Globus pallidus (tissue), 1 donor: ENCODE measurements around the gene CDIPT.

Source experiments
- DNase-seq: peaks from one replicate; pipeline ENCODE4 v3.0.0-alpha.2; 2015; ENCODE audit warnings: low spot score

The CDIPT gene

DNA sequence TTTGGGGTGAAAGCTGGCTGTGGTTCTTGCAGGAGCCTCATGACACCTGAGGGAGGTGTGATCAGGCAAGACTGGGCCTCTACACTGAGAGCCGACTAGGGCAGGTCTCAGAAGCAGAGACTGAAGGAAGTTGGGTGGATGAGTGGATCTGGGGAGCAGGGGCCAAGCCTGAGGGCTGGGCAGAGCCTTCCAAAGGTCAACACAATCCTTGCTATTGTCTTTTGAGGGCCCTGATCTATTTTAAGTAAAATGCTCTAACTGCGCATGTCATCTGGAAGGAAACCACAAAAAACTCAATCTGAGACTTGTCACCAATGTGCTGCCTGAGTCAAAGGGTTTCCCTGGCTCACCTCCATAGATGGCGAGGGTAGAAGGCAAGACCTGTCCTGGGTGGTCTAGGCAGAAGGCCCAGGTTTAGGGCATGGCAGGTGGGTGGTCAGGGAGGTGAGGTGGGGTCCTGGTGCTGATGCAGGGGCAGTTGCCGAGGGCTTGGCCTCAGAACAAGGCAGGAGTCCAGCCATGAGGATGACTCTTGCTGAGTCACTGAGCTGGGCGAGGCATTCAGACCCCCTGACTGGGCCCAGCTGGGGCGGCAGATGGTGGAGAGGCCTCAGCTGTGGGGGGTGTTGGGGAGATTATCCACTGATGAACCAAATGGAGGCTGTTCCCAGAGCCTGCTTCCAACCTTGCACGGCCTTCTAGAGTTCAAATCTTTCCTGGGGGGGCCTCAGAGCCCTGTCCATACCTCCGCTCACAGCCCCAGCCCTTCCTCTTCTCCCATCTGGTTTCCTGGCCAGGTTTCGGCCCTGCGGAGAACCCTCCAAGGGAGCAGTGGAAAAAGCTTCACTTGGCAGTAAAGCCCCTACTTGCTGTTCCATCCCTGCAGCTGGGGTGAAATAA lies 37.6 kb downstream of the CDIPT start:
- peak; percentile 83 for DNase-seq

DNA sequence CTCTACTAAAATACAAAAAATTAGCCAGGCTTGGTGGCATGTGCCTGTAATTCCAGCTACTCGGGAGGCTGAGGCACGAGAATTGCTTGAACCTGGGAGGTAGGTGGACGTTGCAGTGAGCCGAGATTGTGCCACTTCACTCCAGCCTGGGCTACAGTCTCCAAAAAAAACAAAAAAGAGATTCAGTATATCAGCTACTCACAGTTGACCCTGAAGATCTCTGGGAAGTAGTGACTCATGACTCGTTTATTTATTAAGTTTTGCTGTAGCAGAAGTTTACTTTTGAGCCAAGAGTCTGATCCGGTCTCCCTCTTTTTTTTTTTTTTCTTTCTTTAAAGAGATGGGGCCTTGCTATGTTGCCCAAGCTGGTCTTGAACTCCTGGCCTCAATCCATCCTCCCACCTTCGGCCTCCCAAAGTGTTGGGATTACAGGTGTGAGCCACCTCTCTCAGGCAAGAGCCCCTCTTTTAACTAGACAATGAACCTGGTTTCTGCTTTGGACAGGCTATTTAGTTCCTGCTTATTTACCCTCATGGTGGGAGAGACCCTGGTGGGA lies 38.4 kb downstream of the CDIPT start:
- DNase-seq: no peak

DNA sequence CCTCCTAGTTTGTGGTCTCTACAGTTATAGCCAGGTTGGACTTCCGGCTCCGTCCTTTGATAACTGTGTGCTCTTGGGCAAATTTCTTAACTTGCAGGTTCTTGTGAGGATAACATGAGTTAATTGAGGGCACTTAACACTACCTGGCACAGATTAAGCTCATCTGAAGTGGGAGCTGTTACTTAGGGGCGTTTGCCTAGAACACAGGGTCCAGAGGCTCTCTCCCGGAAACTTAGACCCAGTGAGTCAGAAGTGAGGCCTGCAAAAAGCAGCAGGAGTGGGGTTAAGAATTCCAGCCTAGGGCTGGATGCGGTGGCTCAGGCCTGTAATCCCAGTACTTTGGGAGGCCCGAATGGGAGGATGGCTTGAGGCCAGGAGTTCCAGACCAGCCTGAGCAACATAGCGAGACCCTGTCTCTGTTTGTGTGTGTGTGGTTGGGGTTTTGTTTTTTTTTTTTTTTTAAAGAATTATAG lies 41.3 kb downstream of the CDIPT start:
- DNase-seq: no peak

DNA sequence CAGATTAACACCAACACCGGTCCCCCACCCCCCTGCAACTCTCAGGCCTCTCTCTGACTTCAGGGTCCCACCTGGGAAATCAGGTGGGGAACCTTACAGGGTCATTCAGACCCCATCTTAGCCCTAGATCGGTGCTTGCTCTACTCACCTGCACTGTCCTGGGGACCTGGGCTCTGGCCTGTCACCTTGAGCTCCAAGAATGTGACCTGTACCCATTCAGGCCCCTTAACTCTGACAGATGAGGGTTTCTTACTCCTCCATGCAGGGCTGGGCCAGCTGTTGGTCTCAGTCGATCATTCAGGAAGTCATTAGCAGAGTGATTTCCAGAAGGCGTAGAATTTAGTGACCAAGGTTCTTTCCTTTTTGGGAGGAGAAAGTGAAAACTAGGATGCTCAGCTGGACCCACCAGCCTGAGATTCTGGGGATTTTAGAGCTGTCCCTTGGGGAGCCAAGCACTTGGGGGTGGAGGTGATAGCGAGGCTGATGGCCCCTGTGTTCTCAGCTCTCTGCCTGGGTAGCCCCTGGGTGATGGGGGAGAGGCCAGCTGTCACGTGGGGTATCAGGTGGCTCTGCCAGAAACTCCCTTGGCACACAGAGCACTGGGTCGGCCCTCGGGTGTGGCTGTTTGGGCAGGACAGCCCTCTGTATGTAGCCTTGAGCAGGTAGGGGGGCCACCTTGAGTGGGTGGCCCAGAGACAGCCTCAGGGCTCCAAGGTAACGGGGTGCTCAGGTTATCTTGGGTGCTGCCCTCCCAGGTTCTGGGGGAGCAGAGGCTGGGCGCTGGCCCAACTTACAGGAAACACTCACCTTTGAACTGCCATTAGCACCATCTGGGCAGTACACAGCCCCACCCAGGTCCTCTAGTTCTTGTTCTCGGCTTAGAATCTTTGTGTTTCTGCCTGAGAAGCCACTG lies 42.0 kb downstream of the CDIPT start:
- no peak for DNase-seq

DNA sequence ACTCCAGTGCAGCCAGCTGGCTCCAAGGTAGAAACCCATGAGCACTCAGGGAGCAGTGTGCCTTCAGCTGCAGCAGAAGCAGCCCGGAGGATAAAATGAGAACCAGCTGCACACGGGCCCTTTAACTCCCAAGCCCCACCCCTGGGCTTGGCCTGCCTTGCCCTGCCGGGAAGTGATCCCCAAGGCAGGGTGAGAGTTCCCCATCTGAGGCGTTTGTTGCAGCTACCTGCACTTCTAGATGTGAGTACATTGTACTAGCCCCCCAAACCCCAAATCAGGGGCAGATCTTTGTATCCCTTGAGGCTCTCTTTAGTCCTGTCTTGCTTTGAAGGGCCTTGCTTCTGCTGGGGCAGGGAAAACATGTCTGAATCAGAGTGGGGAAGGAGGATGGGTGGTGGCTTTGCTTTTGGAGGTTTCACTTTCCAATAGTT lies 42.7 kb downstream of the CDIPT start, which contains the start of gene MVP:
Gene MVP, plus strand, starts transcription at position 192 of the 431 bp plus-strand sequence. CDS start 10,088 bp downstream, outside the sequence.
- peak; percentile 62 for DNase-seq

DNA sequence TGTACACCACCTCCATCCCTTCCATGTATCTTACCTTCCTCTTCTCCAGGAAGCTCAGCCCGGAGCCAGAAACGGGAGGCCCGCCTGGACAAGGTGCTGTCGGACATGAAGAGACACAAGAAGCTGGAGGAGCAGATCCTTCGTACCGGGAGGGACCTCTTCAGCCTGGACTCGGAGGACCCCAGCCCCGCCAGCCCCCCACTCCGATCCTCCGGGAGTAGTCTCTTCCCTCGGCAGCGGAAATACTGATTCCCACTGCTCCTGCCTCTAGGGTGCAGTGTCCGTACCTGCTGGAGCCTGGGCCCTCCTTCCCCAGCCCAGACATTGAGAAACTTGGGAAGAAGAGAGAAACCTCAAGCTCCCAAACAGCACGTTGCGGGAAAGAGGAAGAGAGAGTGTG lies 43.5 kb downstream of the CDIPT start:
- DNase-seq: no peak

DNA sequence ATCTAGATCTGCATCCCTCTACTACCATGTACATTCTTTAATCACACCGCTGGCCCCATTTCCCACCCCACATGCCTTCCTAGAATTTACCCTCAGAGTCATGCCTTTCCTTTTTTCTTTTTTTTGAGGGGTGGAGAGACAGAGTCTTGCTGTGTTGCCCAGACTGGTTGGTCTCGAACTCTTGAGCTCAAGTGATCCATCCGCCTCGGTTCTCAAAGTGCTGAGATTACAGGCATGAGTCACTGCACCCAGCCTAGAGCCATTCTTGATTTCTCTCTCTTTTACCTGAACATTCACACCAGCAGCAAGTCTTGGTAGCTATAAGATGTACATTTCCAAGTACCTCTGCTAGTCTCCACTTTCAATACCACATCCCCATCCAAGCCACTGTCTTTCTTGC lies 44.9 kb downstream of the CDIPT start:
- no peak for DNase-seq

DNA sequence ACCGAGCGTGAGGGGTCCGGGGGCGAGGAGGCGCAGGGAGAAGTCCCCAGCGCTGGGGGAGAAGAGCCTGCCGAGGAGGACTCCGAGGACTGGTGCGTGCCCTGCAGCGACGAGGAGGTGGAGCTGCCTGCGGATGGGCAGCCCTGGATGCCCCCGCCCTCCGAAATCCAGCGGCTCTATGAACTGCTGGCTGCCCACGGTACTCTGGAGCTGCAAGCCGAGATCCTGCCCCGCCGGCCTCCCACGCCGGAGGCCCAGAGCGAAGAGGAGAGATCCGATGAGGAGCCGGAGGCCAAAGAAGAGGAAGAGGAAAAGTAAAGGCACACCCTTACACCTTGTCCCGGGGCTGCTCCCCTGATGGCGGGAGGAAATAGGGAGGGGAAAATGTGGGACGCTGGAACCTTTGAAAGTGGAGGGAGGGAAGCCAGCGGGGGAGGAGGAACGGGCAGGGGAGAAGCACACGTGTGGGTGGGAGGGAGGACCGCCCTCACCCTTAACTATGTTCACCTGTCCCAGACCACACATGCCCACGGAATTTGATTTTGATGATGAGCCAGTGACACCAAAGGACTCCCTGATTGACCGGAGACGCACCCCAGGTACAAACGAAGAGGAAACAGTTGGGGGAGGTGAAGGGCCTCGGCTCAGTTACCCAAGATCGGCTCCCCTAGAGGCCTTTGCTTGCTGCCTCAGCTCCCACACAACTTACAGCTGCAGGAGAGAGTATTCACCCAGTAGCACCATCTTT lies 46.2 kb downstream of the CDIPT start:
- DNase-seq: no peak

DNA sequence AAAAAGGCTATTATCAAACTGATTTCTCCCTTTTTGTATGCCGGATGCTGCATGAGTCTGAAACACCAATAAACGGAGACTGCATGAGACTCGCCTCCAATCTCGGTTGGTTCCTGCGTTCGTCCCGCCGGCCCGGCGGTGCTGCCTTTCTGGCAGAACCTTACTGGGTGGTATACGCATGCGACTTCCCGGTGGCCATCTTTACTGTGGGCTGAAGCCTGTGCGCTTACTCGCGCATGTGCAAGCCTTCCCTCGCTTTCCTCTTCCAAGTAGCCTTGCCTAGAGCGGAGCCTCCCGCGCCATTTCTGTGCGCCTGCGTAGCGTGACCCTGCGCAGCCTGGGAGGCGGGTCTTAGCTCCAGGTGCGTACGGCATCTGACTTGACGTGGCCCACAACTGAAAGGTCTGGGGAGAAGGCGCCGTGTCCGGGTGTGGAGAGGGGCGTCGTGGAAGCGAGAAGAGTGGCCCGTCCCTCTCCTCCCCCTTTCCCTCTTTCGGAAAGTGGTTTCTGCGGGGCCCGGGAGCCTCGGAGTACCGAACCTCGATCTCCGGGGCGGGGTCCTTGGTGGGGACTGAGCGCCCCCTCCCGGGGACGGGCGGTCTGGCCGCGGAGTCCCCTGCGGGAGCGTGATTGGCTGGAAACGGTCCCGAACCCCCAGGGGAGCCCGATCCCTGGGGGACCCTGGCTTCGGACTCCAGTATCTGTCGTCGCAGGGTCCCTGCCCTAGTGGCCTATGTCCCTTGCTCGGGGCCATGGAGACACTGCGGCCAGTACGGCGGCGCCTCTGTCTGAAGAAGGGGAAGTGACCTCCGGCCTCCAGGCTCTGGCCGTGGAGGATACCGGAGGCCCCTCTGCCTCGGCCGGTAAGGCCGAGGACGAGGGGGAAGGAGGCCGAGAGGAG lies 47.0 kb downstream of the CDIPT start, which contains the start of gene PAGR1:
Gene PAGR1, plus strand, starts transcription at position 360 of the 901 bp plus-strand sequence. Its CDS starts 374 bp downstream, at position 734.
- DNase-seq: peak; percentile 98

DNA sequence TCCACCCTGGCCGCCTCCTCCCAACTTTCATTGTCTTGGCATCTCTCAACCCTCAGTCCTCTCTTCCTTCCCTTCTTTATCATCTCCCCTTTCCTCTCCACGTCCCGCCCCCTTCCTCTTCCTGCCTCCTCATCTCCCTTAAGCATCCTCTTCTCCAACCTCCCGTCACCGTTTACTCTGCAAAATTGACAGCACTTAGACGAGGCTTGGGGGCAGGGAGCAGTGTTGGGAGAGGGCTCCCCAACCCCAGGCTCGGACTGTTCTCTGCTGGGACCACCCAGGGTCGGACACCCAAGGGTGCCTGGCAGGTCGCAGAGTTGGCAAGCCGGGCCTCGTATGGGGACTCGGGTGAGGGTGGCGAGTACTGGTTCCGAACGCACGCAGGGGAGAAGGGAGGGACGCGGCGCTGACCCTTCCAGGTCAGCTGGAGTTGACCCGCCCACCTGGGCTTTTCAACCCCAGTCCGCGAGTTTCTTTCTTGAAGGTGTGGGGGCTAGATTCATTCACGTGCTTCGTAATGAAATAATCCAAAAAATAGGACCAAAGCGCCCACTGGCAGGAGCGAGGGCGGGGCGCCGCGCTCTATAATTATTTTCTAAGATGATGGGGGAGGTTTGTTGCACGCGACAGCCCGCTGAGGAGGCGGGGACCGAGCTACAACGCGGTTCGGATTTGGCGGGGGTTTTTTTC lies 47.8 kb downstream of the CDIPT start:
- DNase-seq: no peak

DNA sequence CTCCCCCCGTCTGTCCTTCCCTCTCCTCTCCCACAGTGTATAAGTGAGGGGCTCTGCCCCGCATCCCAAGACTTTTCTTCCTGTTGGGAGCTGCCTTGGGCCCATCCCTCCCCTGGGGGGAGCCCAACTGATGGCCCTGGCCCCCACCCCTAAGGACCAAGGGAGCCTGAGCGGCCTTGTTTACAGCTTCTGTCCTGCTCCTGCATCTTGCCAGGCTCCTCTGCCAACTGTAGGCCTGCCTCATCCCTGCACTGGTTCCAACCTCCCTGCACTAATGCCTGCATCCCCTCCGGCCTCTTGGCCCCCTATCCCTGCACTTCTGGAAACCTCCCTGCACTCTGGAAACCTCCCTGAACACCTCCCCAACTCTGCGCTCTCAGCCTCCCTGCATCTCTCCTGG lies 48.4 kb downstream of the CDIPT start:
- no peak for DNase-seq

DNA sequence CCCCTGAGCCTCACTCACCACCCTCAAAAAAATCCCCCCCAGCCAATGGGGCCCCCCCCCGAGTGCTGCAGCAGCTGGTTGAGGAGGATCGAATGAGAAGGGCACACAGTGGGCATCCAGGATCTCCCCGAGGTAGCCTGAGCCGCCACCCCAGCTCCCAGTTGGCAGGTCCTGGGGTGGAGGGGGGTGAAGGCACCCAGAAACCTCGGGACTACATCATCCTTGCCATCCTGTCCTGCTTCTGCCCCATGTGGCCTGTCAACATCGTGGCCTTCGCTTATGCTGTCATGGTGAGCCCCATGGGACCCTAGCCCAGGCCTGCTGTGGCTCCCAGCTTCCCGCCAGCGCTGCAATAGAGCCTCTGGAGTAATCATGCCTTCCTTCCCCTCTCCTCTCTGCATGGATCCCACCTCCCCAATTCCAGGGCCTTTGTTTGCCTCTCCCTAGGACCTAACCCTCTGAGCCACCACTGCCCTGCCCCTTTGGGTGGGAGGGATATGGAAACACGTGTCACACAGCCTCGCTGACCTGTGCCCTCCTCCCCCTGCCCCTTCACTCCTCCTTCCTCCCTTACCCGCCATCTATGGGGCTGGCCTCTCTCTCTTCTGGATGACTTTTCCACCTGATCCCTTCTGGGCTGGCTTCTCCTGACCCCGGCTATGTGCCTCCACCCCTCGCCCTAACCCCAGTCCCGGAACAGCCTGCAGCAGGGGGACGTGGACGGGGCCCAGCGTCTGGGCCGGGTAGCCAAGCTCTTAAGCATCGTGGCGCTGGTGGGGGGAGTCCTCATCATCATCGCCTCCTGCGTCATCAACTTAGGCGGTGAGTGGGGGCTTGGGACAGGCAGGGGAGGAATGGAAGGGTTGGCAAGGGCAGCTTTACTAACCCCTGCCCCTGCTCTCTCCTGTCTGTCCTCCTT lies 49.1 kb downstream of the CDIPT start:
- DNase-seq: no peak

DNA sequence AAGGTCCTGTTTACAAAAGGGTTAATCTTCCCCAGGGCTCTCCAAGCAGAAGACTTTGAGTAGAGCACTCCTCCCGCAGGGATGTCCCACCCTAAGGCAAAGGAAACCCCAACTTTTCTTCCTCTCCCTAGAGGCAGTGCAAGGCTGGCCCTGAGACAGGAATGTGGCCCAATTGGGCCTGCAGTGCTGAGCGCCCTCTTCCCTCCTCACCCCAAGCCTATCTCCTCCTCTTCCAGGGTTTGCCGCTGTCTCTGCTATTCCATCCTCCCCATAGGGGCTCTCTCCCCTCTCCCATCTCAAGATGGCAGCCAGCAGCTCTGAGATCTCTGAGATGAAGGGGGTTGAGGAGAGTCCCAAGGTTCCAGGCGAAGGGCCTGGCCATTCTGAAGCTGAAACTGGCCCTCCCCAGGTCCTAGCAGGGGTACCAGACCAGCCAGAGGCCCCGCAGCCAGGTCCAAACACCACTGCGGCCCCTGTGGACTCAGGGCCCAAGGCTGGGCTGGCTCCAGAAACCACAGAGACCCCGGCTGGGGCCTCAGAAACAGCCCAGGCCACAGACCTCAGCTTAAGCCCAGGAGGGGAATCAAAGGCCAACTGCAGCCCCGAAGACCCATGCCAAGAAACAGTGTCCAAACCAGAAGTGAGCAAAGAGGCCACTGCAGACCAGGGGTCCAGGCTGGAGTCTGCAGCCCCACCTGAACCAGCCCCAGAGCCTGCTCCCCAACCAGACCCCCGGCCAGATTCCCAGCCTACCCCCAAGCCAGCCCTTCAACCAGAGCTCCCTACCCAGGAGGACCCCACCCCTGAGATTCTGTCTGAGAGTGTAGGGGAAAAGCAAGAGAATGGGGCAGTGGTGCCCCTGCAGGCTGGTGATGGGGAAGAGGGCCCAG lies 50.0 kb downstream of the CDIPT start:
- no peak for DNase-seq

DNA sequence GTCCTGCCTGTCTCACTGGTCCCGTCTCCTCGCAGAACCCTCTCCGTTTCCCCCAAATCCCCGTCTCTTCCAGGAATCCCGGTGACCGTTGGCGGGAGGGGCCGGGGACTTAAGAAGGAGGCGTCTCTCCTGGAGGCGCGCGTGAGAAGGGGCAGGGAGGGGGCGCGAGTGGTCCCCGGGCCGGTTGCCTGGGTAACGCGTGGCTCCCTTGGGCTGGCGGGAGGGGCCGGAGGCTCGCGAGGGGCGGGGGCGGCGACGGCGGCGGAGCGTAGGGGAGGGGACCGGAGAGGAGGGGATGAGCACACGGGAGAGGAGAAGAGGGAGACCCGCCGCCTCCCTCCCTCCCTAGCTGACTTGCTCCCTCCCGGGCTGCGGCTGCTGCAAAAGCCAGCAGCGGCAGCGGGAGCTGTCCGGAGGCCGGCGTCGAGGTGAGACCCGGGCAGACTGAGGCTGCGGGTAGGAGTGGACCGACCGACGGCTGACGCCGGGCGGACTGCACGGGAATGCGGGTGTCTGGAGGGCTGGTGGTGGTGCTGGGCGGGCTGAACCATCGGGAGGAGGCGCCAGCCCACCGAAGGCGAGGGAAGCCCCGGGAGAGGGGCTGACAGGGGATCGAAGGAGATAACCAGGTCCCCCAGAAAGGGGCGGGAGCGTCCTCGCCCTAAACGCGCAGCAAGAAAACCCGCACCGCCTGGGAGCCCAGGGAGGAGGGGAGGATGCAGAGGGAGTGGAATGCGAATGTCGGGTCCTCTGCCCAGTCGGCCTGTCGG lies 50.9 kb downstream of the CDIPT start, which contains the start of gene PRRT2:
Gene PRRT2, plus strand, starts transcription at position 298 of the 770 bp plus-strand sequence. CDS start 862 bp downstream, outside the sequence.
- peak; percentile 64 for DNase-seq

DNA sequence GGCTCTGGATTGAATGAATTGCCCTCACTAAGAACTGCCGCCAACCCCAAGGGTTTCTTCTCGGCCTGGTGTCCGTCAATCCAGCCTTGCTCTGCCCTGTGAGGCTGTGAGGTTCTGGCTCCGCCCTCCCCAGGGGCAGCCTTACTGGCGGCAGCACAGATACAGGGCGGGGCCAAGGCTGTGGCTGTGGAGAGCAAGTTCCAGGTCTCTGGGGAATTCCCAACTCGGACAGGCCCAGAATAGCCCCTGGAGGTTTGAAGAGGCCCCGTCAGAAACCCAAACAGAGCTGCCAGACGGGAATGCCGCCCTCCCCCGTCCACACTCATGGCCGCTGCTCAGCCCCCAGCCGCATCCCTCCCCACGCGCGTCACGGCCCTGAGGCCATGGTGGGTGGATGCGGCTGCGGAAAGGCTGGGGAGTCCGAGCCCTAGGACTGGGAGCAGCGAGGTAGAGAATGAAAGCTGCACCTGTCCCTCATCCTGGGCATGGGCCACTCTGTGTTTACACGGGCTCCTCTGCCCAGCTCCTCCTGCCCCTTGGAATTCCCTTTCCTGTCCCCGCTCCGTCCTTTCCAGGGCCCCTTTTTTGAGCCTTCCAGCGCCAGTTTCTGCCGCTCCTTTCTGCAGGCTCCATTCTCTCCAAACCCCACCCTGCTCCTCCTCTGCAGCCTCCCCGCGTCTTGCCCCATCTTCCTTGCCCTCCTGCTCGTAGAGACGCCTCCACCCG lies 51.7 kb downstream of the CDIPT start:
- DNase-seq: peak; percentile 96

DNA sequence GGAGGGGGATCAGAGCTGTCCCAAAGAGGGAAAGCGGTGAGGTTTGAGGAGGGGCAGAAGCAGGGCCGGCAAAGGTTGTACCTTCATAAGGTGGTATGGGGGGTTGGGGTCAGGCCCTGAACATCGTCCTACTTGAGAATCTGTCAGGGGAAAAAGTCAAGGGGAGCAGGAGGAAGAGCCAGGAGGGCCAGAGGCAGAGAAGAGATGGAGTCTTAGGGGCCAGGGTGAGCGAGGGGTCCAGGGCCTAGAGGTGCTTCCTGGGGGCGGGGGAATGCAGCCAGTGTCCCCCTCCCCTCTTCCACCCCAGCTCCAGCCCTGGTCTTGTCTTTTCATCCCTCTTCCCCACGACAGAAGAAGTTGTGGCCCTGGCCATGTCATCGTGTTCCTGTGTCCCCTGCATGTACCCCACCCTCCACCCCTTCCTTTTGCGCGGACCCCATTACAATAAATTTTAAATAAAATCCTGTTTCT lies 52.3 kb downstream of the CDIPT start:
- no peak for DNase-seq
